Body of pancreas (tissue), 4 donors: ENCODE measurements around the gene RASL10A.

Experiments used
- POLR2A ChIP-seq, 3 donors: fragments of 450-650 bp; IDR thresholded peaks; one replicate each; pipeline ENCODE4 v1.6.1; 2016; ENCODE audit warnings: antibody characterized with exemption in 3 of 3, mild to moderate bottlenecking in 2 of 3
- TF ChIP-seq, protein P1 (sequence below), 7 experiments: fragments of 450-650 bp in 4 of 7; fragments of 200-600 bp in 3 of 7; sonication (generic) in 3 of 7; IDR thresholded peaks; one replicate each; pipeline ENCODE4 v1.5.1; 2016 to 2019; ENCODE audit warnings: antibody characterized with exemption in 7 of 7

DNA sequence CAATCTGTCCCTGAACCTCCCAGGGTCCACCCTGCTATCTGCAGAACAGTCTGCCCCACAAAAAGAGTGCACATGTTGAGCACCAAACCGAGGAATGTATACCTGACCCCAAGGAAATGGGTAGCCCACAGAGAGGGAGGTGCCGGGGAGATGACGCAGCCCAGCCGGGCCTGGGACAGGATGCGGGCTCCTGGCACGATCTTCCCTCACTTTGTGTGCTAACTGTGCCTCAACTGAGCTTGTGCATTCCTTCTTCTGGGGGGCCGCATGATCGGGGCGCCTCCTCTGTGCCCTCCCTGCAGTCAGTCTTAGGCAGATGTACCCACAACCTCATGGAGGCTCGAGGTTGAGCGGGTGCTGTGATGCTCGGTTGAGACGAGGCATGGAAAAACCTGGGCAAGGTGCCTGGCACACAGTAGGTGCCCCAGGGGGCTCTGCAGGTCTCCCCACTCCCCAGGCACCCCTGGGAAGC lies 6.7 kb downstream of the RASL10A start:
- TF ChIP-seq, protein P1, sequence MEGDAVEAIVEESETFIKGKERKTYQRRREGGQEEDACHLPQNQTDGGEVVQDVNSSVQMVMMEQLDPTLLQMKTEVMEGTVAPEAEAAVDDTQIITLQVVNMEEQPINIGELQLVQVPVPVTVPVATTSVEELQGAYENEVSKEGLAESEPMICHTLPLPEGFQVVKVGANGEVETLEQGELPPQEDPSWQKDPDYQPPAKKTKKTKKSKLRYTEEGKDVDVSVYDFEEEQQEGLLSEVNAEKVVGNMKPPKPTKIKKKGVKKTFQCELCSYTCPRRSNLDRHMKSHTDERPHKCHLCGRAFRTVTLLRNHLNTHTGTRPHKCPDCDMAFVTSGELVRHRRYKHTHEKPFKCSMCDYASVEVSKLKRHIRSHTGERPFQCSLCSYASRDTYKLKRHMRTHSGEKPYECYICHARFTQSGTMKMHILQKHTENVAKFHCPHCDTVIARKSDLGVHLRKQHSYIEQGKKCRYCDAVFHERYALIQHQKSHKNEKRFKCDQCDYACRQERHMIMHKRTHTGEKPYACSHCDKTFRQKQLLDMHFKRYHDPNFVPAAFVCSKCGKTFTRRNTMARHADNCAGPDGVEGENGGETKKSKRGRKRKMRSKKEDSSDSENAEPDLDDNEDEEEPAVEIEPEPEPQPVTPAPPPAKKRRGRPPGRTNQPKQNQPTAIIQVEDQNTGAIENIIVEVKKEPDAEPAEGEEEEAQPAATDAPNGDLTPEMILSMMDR (IDR thresholded peaks at IDR 0.05): no peak
- TF ChIP-seq POLR2A (IDR thresholded peaks at IDR 0.05): no peak
